Thyroid gland (tissue), 4 donors: Measurements from ENCODE around the gene SPATS2L.

Experiments used
- CTCF ChIP-seq, 6 experiments: fragments of 200-600 bp in 3 of 6; fragments of 450-650 bp in 3 of 6; sonication (generic) in 3 of 6; IDR thresholded peaks; one replicate each; pipeline ENCODE4 v1.5.1; 2016 to 2019; ENCODE audit warnings: antibody characterized with exemption in 6 of 6, mild to moderate bottlenecking in 2 of 6, inconsistent platforms in 1 of 6, moderate library complexity in 1 of 6
- POLR2A ChIP-seq, 2 donors: fragments of 450-650 bp; IDR thresholded peaks; one replicate each; pipeline ENCODE4 v1.6.1; 2017; ENCODE audit warnings: antibody characterized with exemption in 2 of 2, mild to moderate bottlenecking in 2 of 2, moderate library complexity in 1 of 2

GRCh38 chr2:200311139-200311538 lies 4.6 kb downstream of the SPATS2L start:
- no peak for TF ChIP-seq CTCF (IDR thresholded peaks at IDR 0.05)
- TF ChIP-seq POLR2A (IDR thresholded peaks at IDR 0.05) = no peak
